Measurements from ENCODE around the gene ENKUR.

DNA sequence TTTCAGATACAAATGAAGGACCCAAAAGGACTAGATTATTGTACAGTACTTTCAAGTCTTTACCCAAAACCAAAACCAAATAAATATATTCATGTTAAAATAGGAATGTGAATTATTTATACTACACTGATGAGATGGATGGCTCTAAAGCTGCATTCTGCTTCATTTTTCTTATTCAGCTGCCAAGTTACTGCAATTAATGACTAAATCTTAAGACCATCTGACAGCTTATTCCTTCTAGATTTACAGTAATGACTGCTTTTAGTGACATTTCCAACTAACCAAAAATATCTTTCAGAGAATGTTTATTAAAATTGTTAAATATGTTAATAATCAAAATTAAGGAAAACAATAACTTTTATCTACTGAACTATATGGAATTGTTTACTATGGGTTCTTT lies 20.9 kb downstream of the ENKUR start:
- TF ChIP-seq POLR2AphosphoS5 (IDR thresholded peaks at IDR 0.05; ENCODE audit: low read depth, low read length), result no peak
- no peak for TF ChIP-seq POLR2A (IDR thresholded peaks at IDR 0.05; ENCODE audit: low read depth, low read length)

Measured in GM12892 (cell line).